SK-N-MC (cell line): Measurements from ENCODE around the gene GPSM3.

Source experiments
- EZH2 ChIP-seq: fragments of 200-600 bp; sonication (generic); IDR thresholded peaks from one replicate; pipeline ENCODE4 v1.6.1; 2017; ENCODE audit warnings: antibody characterized with exemption
- POLR2AphosphoS5 ChIP-seq: IDR thresholded peaks from 2 replicates; pipeline ENCODE4 v1.6.1; 2012; ENCODE audit warnings: mild to moderate bottlenecking, low read depth, low read length, borderline replicate concordance

DNA sequence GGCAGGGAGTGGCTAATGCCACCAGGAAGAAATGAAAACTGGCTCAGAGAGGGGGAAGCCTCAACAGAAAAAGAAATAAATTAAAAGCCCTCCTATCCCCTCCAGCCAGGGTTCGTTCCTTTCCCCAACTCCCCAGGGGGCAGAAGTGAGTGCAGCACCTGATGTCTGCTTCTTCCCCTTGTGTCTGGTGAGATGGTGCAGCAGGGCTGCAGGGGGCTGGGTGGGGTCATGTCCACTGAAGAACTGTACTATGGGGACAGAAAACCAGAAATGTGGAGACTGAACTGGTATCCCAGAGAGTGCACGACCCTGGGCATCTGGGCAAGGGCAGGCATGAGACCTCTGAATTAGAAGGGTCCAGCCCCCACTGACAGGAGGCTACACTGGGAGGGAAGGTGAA lies 24.1 kb downstream of the GPSM3 start:
- no peak for TF ChIP-seq POLR2AphosphoS5
- no peak for TF ChIP-seq EZH2
